Right forelimb (tissue), 1 donor: ENCODE data around the gene CYB561D2.
A peak's percentile ranks its signal among the peaks of the same experiment; 100 is the strongest.
"Not testable (repeated sequence)": the region's sequence is repeated elsewhere in the genome, so short reads cannot be mapped to it uniquely, and the experiment has no call there.

ENCODE experiments used
- DNase-seq: peaks from one replicate; pipeline ENCODE4 v3.0.0-alpha.2; 2018

The CYB561D2 gene

GRCh38 chr3:50350527-50351322 lies at the start of gene CYB561D2, which contains the start of gene NPRL2:
Gene CYB561D2 (plus strand): TSS chr3:50350862. CDS start chr3:50351434, 572 bp downstream.
Gene NPRL2 (minus strand): TSS chr3:50350775. CDS start chr3:50350652, 123 bp downstream.
- peak; percentile 96 for DNase-seq

GRCh38 chr3:50302095-50303012 lies 48.3 kb upstream of the CYB561D2 start:
- DNase-seq = no peak

GRCh38 chr3:50303013-50303815 lies 47.4 kb upstream of the CYB561D2 start, which contains the start of gene HYAL1:
Gene HYAL1 (minus strand): TSS chr3:50303574. CDS start chr3:50302956, 618 bp downstream.
- no peak for DNase-seq

- DNase-seq = no peak
These were observed 46.1 kb upstream of the CYB561D2 start for GRCh38 chr3:50304601-50305000.

GRCh38 chr3:50312041-50312440 lies 38.6 kb upstream of the CYB561D2 start:
- not testable (repeated sequence) for DNase-seq

GRCh38 chr3:50314342-50314741 lies 36.3 kb upstream of the CYB561D2 start:
- DNase-seq = no peak

- DNase-seq = no peak
These were observed 35.8 kb upstream of the CYB561D2 start for GRCh38 chr3:50314816-50315215.

GRCh38 chr3:50316657-50317242 lies 33.9 kb upstream of the CYB561D2 start:
- DNase-seq = no peak

- no peak for DNase-seq
These were observed 33.4 kb upstream of the CYB561D2 start for GRCh38 chr3:50317300-50317699.

- no peak for DNase-seq
These were observed 32.5 kb upstream of the CYB561D2 start for GRCh38 chr3:50318163-50318562.

- no peak for DNase-seq
These were observed 32.0 kb upstream of the CYB561D2 start for GRCh38 chr3:50318615-50319014.

- no peak for DNase-seq
These were observed 31.3 kb upstream of the CYB561D2 start for GRCh38 chr3:50319181-50319893.

GRCh38 chr3:50319894-50320625 lies 30.6 kb upstream of the CYB561D2 start:
- DNase-seq = no peak

GRCh38 chr3:50320853-50321335 lies 29.8 kb upstream of the CYB561D2 start:
- no peak for DNase-seq

- DNase-seq = peak; percentile 95
These were observed 29.1 kb upstream of the CYB561D2 start for GRCh38 chr3:50321336-50322114.

GRCh38 chr3:50322115-50322385 lies 28.6 kb upstream of the CYB561D2 start:
- DNase-seq = no peak

GRCh38 chr3:50322386-50323091 lies 28.1 kb upstream of the CYB561D2 start, which contains the start of gene HYAL2:
Gene HYAL2 (minus strand): TSS chr3:50322745. CDS start chr3:50320489, 2,256 bp downstream.
- no peak for DNase-seq

- DNase-seq = no peak
These were observed 27.5 kb upstream of the CYB561D2 start for GRCh38 chr3:50323092-50323600.

GRCh38 chr3:50323614-50324199 lies 27.0 kb upstream of the CYB561D2 start:
- no peak for DNase-seq
